Activated T-helper 17 cell treated with anti-CD3 and anti-CD28 coated beads, Interleukin-2, amount 50 U/mL, for 72 hours (primary cell): ENCODE results near the gene ASIC2. TPM values are rescaled to one million over a fixed set of nuclear protein-coding genes. Genes with fewer than 3 reads are reported as not detected.

Source experiments
- ATAC-seq: fragments of 150-1000 bp; cut with Tn5 transposase; replicated peaks from 2 replicates; pipeline ENCODE4 v1.10.0; 2021; ENCODE audit warnings: mild to moderate bottlenecking, moderate library complexity
- H3K27ac Mint-ChIP-seq: one replicate; pipeline ENCODE4 v1.8.0; 2022; ENCODE audit warnings: mixed read lengths
- H3K27me3 Mint-ChIP-seq: one replicate; pipeline ENCODE4 v1.8.0; 2022; ENCODE audit warnings: mixed read lengths
- H3K36me3 Mint-ChIP-seq: one replicate; pipeline ENCODE4 v1.8.0; 2022; ENCODE audit warnings: low read depth, mild to moderate bottlenecking, mixed read lengths
- H3K4me1 Mint-ChIP-seq: one replicate; pipeline ENCODE4 v1.8.0; 2022; ENCODE audit warnings: mixed read lengths
- H3K4me3 Mint-ChIP-seq: one replicate; pipeline ENCODE4 v1.8.0; 2022; ENCODE audit warnings: mild to moderate bottlenecking, mixed read lengths
- H3K9me3 Mint-ChIP-seq: one replicate; pipeline ENCODE4 v1.8.0; 2022; ENCODE audit warnings: mixed read lengths
- total RNA-seq, 2 donors: library from RNA; stranded (reverse); gene quantifications; one replicate each; pipeline ENCODE4 v1.2.3, GENCODE V29; 2022

ASIC2 gene
- total RNA-seq, 2 donors from 2014 or later = not detected

DNA sequence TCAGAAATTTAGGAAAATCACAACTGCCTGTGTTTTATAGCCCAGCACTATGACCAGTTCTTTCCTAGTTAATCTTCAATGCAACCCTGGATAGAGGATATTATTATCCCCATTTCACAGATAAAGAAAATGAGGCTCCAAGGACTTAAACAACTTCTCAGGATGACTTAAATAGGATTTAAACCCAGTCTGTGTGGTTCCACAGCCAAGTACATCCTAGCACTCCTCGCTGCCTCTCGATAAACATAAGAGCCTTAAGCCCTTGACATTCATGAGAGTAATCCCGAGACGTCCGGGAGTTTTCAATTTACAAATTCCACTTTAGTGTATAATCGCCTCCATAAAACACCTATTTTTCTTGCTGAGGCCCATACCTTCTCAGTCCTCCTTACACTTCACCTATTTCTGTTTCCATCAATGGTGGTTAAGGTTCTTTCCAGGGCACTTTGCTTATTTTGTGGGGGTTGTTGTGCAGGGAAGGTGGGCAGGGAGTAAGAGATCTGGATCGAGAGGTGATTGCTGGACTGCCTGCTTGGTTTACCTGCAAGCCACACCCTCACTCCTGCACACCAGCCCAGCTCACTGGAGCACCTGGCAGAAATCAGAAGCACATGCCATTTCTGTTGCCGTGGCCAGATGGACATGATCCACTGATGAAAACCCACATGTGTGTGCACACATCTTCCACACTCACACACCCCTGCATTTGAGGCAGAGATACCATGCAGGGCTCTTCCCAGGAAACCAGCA is 50.5 kb downstream of the ASIC2 start:
- Mint-ChIP-seq H3K4me1 (no peaks in the 10 kb centered on the region), H3K9me3 (no peaks in the 10 kb centered on the region), H3K4me3 (no peak overlapping the region), H3K27ac (no peak overlapping the region), H3K36me3 (no peaks in the 10 kb centered on the region), H3K27me3 (peaks cover 21% of the 10 kb centered on the region)
- ATAC-seq = no peak

DNA sequence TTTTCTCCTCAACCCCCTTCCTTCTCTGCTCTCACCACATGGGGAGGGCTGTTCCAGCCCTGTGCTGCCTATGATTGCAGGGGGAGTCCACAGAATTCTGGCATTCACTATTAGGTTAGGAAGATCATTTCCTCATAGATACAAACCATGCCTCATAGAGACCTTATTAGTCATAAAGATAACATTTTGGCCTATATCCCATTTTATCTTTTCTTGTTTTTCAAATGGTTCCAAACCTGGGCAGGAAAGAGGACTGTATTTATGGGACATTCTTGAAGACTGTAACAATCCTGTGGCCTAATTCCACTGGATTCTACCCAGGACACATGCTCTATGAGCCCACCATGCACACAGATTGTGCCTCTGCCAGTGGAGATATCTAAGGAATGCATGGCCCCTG is 51.7 kb downstream of the ASIC2 start:
- no peaks in the 10 kb centered on the region for H3K36me3 Mint-ChIP-seq
- peaks cover 21% of the 10 kb centered on the region for H3K27me3 Mint-ChIP-seq
- H3K4me1 Mint-ChIP-seq = no peaks in the 10 kb centered on the region
- H3K4me3 Mint-ChIP-seq = no peak overlapping the region
- ATAC-seq = no peak
- H3K9me3 Mint-ChIP-seq = no peaks in the 10 kb centered on the region
- no peak overlapping the region for H3K27ac Mint-ChIP-seq

DNA sequence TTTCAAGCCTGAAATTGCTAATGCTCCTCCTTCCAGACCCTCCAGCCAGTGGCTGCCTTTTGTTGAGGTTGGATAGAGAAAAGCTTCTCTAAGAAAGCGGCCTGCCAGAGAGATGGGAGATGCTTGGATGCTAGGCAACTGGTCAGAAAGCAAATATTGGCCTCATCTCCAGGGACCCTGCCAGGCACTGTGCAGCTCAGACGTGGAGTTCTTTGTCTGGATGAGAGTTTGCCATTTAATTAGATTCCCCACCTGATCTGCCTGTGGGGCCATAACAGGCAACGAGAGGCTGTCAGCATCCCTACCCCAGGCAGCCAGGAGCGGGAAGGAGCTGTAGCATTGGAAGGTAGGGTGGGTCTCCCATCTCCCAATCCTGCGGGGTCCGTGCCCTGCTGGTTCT is 52.7 kb downstream of the ASIC2 start:
- no peaks in the 10 kb centered on the region for H3K9me3 Mint-ChIP-seq
- no peak overlapping the region for H3K4me3 Mint-ChIP-seq
- H3K4me1 Mint-ChIP-seq = peaks cover 3% of the 10 kb centered on the region
- peaks cover 21% of the 10 kb centered on the region for H3K27me3 Mint-ChIP-seq
- no peaks in the 10 kb centered on the region for H3K36me3 Mint-ChIP-seq
- no peak overlapping the region for H3K27ac Mint-ChIP-seq
- no peak for ATAC-seq

DNA sequence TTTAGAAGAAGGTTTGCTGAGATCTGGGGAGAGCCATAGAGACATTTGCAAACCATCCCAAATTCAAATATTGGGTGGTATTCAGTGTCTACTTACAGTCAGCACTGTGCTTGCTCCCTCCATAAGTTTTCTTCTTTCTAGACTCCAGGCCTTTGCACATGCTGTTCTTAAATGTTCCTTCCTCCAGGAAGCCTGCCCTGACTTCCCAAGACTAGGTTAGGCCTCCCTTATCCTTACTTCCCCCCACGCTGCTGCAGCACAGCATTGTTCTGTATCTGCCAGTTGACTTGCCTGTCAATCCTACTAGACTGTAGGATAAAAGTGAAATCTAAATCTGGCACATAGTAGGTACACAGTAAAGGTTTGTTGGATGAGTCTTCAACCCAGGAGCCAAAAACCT is 53.4 kb downstream of the ASIC2 start:
- ATAC-seq = no peak
- H3K36me3 Mint-ChIP-seq = no peaks in the 10 kb centered on the region
- peaks cover 21% of the 10 kb centered on the region for H3K27me3 Mint-ChIP-seq
- no peak overlapping the region for H3K4me3 Mint-ChIP-seq
- H3K9me3 Mint-ChIP-seq = no peaks in the 10 kb centered on the region
- H3K27ac Mint-ChIP-seq = no peak overlapping the region
- peaks cover 10% of the 10 kb centered on the region for H3K4me1 Mint-ChIP-seq

DNA sequence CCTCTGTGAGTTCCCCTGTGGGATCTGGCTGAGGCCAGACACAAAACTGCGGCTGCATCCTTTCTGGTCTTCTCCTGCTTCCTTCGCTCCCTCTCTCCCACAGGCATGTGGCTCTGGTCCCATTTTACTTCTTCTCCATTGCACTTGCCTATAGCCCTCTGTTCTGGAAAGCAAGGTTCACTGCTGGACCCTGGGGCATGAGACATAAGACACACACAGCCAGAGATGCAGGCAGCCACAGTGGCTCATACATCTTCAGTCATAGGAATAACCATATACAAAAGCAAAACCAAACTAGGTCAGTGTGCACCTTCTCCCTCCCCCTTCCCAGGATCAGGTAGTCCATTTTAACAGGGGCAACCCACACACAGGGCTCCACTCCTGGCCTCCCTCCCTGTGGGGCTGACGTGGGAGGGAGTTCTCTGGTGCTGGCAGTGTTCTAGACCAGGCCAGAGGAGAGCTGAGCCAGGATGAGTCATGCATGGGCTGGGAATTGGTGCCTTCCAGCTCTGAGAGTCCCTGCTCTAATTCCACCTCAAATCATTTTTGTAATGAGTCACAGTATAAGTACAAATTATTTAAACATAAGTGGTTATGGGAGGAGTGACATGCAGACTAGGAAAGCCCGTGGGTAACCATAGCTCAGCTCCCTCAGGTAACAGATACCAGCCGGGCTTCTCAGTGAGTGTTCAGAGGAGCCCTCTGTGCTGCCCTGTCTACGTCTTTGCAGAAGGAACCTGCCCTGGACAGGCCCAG is 58.0 kb downstream of the ASIC2 start:
- H3K27ac Mint-ChIP-seq = peak overlapping the region; percentile 38
- peaks cover 28% of the 10 kb centered on the region for H3K4me1 Mint-ChIP-seq
- no peaks in the 10 kb centered on the region for H3K9me3 Mint-ChIP-seq
- peak; percentile 84 for ATAC-seq
- H3K4me3 Mint-ChIP-seq = peak overlapping the region; percentile 72
- no peaks in the 10 kb centered on the region for H3K36me3 Mint-ChIP-seq
- no peaks in the 10 kb centered on the region for H3K27me3 Mint-ChIP-seq

DNA sequence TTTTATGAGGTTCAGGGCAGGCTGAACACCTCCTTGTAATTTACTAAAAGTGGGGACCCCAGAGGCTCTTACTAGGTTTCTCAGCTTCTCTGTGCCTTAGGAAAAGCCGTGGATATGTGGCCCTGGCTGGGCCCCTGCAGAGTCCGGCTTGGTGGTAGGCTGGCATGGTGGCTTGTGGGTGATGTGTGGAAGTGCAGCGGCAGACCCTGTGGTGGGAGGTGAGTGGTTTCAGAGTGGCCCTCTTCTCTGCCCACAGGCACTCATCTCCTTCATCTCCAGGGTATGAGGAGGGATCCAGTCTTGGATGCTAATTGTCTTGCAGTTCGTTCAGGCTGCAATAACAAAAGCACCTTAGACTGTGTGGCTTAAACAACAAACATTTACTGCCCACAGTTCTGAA is 58.9 kb downstream of the ASIC2 start:
- ATAC-seq = no peak
- peaks cover 28% of the 10 kb centered on the region for H3K4me1 Mint-ChIP-seq
- H3K4me3 Mint-ChIP-seq = peak overlapping the region; percentile 72
- H3K27me3 Mint-ChIP-seq = no peaks in the 10 kb centered on the region
- H3K27ac Mint-ChIP-seq = peak overlapping the region; percentile 75
- H3K36me3 Mint-ChIP-seq = no peaks in the 10 kb centered on the region
- no peaks in the 10 kb centered on the region for H3K9me3 Mint-ChIP-seq

DNA sequence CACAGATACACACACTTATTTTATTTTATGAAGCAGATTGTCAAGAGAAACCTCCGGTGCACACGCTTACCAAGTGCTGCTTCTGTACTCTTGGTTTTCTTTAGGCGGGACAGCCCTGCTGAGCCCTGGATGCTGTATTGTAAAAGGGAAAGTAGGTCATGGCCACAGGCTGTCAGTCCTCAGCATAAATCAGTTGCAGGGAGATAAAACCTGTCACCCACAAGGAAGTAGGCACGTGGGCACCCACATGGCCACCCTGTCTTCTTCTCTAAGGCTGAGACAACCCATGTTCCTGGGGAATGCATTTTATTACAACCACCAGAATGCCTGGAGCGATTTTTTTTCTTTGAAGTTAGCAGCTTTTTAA is 59.3 kb downstream of the ASIC2 start:
- ATAC-seq = peak; percentile 76
- peak overlapping the region; percentile 75 for H3K27ac Mint-ChIP-seq

DNA sequence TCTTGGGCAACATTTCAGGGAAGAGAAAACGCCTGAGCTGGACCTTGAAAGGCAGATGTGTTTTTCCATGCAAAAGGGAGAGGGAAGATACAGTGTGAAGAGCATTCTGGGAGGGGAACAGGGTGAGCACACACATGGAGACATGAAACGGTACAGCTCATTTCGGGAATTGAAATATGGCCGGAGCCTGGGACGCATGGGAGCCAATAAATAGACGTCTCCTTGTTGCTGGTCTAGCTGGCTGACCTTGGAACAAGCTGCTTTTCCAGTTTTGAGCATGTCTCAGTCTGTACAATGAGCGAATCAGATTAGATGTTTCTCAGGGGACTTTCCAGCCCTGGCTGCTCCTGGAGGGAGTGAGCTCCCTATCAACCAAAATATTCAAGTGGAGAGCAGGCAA is 63.6 kb downstream of the ASIC2 start:
- Mint-ChIP-seq H3K9me3 (no peaks in the 10 kb centered on the region), H3K27me3 (no peaks in the 10 kb centered on the region), H3K4me3 (no peak overlapping the region), H3K36me3 (no peaks in the 10 kb centered on the region), H3K27ac (no peak overlapping the region), H3K4me1 (peaks cover 16% of the 10 kb centered on the region)
- ATAC-seq = no peak

More for the DNA sequence above, 59.3 kb downstream of the ASIC2 start:
- Mint-ChIP-seq H3K27me3 (no peaks in the 10 kb centered on the region), H3K36me3 (no peaks in the 10 kb centered on the region), H3K9me3 (no peaks in the 10 kb centered on the region), H3K4me1 (peaks cover 28% of the 10 kb centered on the region), H3K4me3 (peak overlapping the region; percentile 72)

DNA sequence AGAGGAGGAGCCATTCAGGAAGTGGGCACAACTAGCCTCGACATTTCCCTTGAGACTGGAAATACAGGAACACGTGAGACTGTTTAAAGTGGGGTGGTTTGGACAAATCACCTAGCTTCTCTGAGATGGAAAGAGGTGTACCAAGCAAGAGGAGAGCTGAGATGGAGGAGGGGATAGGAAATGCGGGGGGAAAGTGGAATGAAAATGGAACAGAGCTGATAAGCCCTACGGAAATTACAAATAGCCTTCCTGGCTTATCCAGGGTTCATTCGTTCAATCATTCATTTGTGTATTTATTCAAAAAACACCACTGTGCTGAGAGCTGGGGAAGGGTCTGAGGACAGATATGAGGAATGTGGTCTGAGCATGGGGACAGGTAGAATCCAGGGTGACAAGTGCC is 64.1 kb downstream of the ASIC2 start:
- Mint-ChIP-seq H3K36me3 (no peaks in the 10 kb centered on the region), H3K4me1 (peaks cover 11% of the 10 kb centered on the region), H3K9me3 (no peaks in the 10 kb centered on the region), H3K27ac (no peak overlapping the region), H3K27me3 (no peaks in the 10 kb centered on the region), H3K4me3 (no peak overlapping the region)
- no peak for ATAC-seq

DNA sequence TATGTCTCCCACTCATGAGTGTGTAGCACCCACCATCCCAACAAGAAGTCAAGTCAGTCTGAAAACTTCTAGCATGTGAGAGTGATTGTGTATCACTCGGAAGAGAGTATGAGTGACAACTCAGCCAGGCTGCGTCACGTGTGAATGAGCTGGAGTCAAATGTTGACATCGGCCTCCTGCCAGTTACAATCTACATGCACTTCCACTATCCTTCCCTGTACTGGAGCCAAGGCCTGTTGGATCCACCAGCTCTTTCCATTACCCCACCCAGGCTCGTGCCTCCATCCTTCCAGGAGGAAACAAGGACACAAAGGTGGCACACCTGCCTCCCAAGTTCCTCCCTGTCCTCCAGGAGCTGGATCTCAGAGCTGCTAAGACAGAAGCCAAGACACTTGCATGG is 64.5 kb downstream of the ASIC2 start:
- Mint-ChIP-seq H3K9me3 (no peaks in the 10 kb centered on the region), H3K27ac (no peak overlapping the region), H3K4me1 (peaks cover 7% of the 10 kb centered on the region), H3K27me3 (no peaks in the 10 kb centered on the region), H3K36me3 (no peaks in the 10 kb centered on the region), H3K4me3 (no peak overlapping the region)
- no peak for ATAC-seq

DNA sequence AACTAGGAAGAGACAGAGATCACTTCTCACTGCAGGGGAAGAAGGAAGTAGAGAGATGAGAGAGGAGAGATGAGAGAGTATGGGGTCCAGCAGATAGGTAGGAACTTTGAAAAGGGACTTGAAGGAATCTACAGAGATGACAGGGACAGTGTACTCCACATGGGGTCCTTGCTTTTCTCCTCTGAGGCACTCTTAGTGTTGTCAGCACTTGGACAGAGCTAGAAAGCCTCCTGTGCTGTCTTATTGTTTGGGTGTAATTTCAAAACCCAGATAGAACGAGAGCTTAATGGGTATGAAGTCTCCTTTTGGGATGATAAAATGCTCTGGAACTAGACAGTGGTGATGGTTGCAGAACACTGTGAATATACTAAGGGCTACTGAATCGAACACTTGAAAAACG is 65.2 kb downstream of the ASIC2 start:
- Mint-ChIP-seq H3K9me3 (no peaks in the 10 kb centered on the region), H3K4me1 (peaks cover under 1% of the 10 kb centered on the region), H3K27ac (no peak overlapping the region), H3K36me3 (no peaks in the 10 kb centered on the region), H3K27me3 (no peaks in the 10 kb centered on the region), H3K4me3 (no peak overlapping the region)
- no peak for ATAC-seq

DNA sequence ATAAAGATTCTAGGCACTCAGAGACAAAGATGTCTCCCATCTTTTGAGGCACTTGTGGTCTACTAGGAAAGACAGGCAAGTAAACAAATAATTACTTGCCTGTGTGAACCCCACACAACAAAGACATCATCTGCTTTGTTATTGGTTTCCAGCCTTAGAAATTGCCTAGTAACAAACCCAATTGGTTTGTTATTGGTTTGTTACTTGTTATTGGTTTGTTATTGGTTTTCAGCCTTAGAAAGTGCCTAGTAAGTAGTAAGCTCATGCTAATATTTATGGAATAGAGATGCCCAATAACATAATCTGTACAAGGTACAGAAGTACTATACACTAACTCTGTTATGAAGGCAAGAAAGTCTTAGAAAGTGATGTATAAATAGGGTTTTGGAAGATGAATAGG is 67.1 kb downstream of the ASIC2 start:
- Mint-ChIP-seq H3K27ac (no peak overlapping the region), H3K27me3 (no peaks in the 10 kb centered on the region), H3K36me3 (no peaks in the 10 kb centered on the region)

DNA sequence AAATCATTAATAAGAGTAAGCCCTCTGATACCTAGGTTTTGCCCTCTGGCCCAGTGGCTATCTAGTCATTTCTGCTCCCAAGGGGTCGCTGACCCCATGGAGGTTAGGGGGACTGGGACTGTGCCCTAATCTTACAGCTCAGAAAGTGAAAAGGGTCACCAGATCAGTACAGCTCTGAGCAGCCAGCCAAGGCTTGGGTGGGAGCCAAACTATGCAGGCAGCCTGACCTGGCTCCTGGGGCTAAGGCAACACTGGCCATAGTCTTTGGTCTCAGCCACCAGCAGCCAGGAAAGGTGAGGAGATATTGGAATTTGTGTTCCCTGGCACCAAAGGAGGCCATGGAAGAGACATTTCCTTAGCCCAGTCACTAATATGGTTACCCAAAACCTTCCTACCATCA is 67.6 kb downstream of the ASIC2 start:
- no peaks in the 10 kb centered on the region for H3K4me1 Mint-ChIP-seq
- H3K4me3 Mint-ChIP-seq = no peak overlapping the region
- H3K36me3 Mint-ChIP-seq = no peaks in the 10 kb centered on the region
- H3K27me3 Mint-ChIP-seq = no peaks in the 10 kb centered on the region
- no peak for ATAC-seq
- H3K27ac Mint-ChIP-seq = no peak overlapping the region
- H3K9me3 Mint-ChIP-seq = no peaks in the 10 kb centered on the region

More for the DNA sequence above, 67.1 kb downstream of the ASIC2 start:
- H3K9me3 Mint-ChIP-seq = no peaks in the 10 kb centered on the region
- no peak for ATAC-seq
- no peaks in the 10 kb centered on the region for H3K4me1 Mint-ChIP-seq
- no peak overlapping the region for H3K4me3 Mint-ChIP-seq

DNA sequence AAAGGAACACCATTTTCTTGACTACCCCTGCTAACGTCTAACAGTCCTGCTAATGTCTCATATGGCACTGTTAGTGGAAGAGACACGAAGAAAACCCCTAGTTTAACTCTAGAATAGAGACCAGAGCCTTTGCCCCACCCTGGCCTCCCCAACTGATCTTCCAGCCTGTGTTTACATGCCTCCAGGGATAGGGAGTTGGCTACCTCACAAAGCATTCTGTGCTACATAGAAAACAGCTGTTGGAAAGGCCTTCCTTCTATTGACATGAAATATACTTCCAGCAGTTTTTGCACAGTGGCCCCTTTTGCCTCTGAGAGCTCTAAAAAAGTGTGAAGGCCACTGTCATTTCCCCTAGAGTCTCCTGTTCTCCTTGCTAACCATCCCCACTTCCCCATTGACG is 73.1 kb downstream of the ASIC2 start:
- no peak overlapping the region for H3K27ac Mint-ChIP-seq
- H3K4me3 Mint-ChIP-seq = no peak overlapping the region
- H3K9me3 Mint-ChIP-seq = no peaks in the 10 kb centered on the region
- ATAC-seq = no peak
- H3K36me3 Mint-ChIP-seq = no peaks in the 10 kb centered on the region
- peaks cover 8% of the 10 kb centered on the region for H3K27me3 Mint-ChIP-seq
- H3K4me1 Mint-ChIP-seq = no peaks in the 10 kb centered on the region
